K562 (cell line): Measurements from ENCODE around the gene FXYD1. TPM values are rescaled to one million over a fixed set of nuclear protein-coding genes. Genes with fewer than 3 reads are reported as not detected.

ENCODE experiments used
- C11orf30 ChIP-seq: fragments of 450-650 bp; IDR thresholded peaks from 2 replicates; pipeline ENCODE4 v1.6.1; 2016; ENCODE audit warnings: low read depth, mild to moderate bottlenecking
- CBFB ChIP-seq: sonication (generic); formaldehyde crosslinking; IDR thresholded peaks from 2 replicates; pipeline ENCODE4 v1.4.0; 2020; ENCODE audit warnings: mild to moderate bottlenecking, missing genetic modification reagents
- CREB1 ChIP-seq, 2 experiments: sonication (generic) in 1 of 2; formaldehyde crosslinking in 1 of 2; IDR thresholded peaks; 2 replicates each; pipeline versions ENCODE4 v1.6.1 to v1.8.0; 2012 to 2022; ENCODE audit warnings: inconsistent platforms in 1 of 2, mild to moderate bottlenecking in 1 of 2, missing genetic modification reagents in 1 of 2, moderate library complexity in 1 of 2
- CSDE1 ChIP-seq, 2 experiments: fragments of 450-650 bp; IDR thresholded peaks; 2 replicates each; pipeline ENCODE4 v1.6.1; 2016; ENCODE audit warnings: mild to moderate bottlenecking in 1 of 2
- EP400 ChIP-seq: fragments of 450-650 bp; IDR thresholded peaks from 2 replicates; pipeline ENCODE4 v1.6.1; 2017; ENCODE audit warnings: antibody characterized with exemption, mild to moderate bottlenecking, moderate library complexity
- GTF3C2 ChIP-seq: IDR thresholded peaks from 3 replicates; pipeline ENCODE4 v1.6.1; 2011; ENCODE audit warnings: borderline replicate concordance, mild to moderate bottlenecking, moderate library complexity; ENCODE audit not compliant: insufficient read length; ENCODE audit errors: extremely low read depth
- HMG20B ChIP-seq: fragments of 250-450 bp; sonication (Bioruptor Pico); IDR thresholded peaks from 2 replicates; pipeline ENCODE4 v1.5.0; 2021; ENCODE audit warnings: mild to moderate bottlenecking
- HOXB6 ChIP-seq: fragments of 250-450 bp; sonication (Bioruptor Pico); IDR thresholded peaks from 2 replicates; pipeline ENCODE4 v1.5.1; 2022; ENCODE audit warnings: mild to moderate bottlenecking, borderline replicate concordance
- JUND ChIP-seq, 2 experiments: IDR thresholded peaks; 2 replicates in 1 of 2; 3 replicates in 1 of 2; pipeline ENCODE4 v1.6.1; 2011; ENCODE audit warnings: borderline replicate concordance in 2 of 2, low read depth in 2 of 2, low read length in 2 of 2, improper control_type of control experiment in 1 of 2, missing biosample characterization in 1 of 2, missing genetic modification characterization in 1 of 2, missing genetic modification reagents in 1 of 2
- MBD2 ChIP-seq: sonication (generic); IDR thresholded peaks from 2 replicates; pipeline ENCODE4 v1.6.1; 2016; ENCODE audit warnings: low read depth, borderline replicate concordance
- MECOM ChIP-seq: fragments of 250-450 bp; sonication (Bioruptor Pico); IDR thresholded peaks from 2 replicates; pipeline ENCODE4 v1.8.0; 2022; ENCODE audit warnings: inconsistent platforms
- MTA3 ChIP-seq: fragments of 450-650 bp; formaldehyde crosslinking; IDR thresholded peaks from 2 replicates; pipeline ENCODE4 v1.6.1; 2017; ENCODE audit warnings: mild to moderate bottlenecking, borderline replicate concordance
- MXI1 ChIP-seq: IDR thresholded peaks from 2 replicates; pipeline ENCODE4 v1.6.1; 2011; ENCODE audit warnings: low read depth, mild to moderate bottlenecking, improper control_type of control experiment, low read length
- PHF20 ChIP-seq: fragments of 450-650 bp; IDR thresholded peaks from 2 replicates; pipeline ENCODE4 v1.6.1; 2018; ENCODE audit not compliant: partially characterized antibody
- PHF8 ChIP-seq: fragments of 200-600 bp; sonication (generic); IDR thresholded peaks from 2 replicates; pipeline ENCODE4 v1.6.1; 2012; ENCODE audit warnings: mixed run types, mild to moderate bottlenecking, inconsistent platforms, low read length, moderate library complexity, borderline replicate concordance
- PTBP1 ChIP-seq: fragments of 200-400 bp; formaldehyde crosslinking; IDR thresholded peaks from 2 replicates; pipeline ENCODE4 v1.6.1; 2017; ENCODE audit warnings: low read depth, low read length
- RBM39 ChIP-seq: fragments of 200-400 bp; formaldehyde crosslinking; optimal IDR thresholded peaks from 2 replicates; pipeline ENCODE3; 2018; ENCODE audit warnings: low read depth, low read length
- ZBTB1 ChIP-seq: sonication (generic); formaldehyde crosslinking; IDR thresholded peaks from 2 replicates; pipeline ENCODE4 v1.8.1; 2023; ENCODE audit warnings: missing genetic modification reagents, low read depth, mild to moderate bottlenecking, borderline replicate concordance
- ZKSCAN8 ChIP-seq: fragments of 200-800 bp; sonication (Bioruptor generic); IDR thresholded peaks from 2 replicates; pipeline ENCODE4 v1.6.1; 2016; ENCODE audit warnings: missing genetic modification characterization, missing compliant biosample characterization
- ZNF384 ChIP-seq: IDR thresholded peaks from 2 replicates; pipeline ENCODE4 v1.6.1; 2012; ENCODE audit warnings: low read depth, low read length, improper control_type of control experiment
- ZNF696 ChIP-seq: fragments of 250-450 bp; sonication (Bioruptor Pico); conservative IDR thresholded peaks from 2 replicates; pipeline ENCODE4 v1.4.0; 2020; ENCODE audit warnings: mild to moderate bottlenecking, moderate library complexity
- polyA plus RNA-seq, 8 experiments: library from polyadenylated mRNA; depleted of rRNA in 4 of 8; stranded (reverse) in 5 of 8; unstranded in 3 of 8; fragments of >200 nt; fragmentation: Nextera tagmentation in 2 of 8; fragmentation: Illumina TruSeq in 1 of 8; extraction: Ambion mirVana in 2 of 8; extraction: Trizol in 1 of 8; gene quantifications; 2 replicates each; pipeline versions ENCODE4 v1.2.1 to v1.2.3, GENCODE V29; 2011 to 2014; ENCODE audit warnings: inconsistent platforms in 1 of 8, missing spikeins in 1 of 8
- total RNA-seq, 7 experiments: library from RNA; depleted of rRNA in 6 of 7; stranded (reverse); fragments of >200 nt in 6 of 7; fragmentation: Illumina TruSeq in 2 of 7; extraction: Trizol in 2 of 7; gene quantifications; 2 replicates each; pipeline versions ENCODE4 v1.2.1 to v1.2.3, GENCODE V29; 2011 to 2021; ENCODE audit warnings: low replicate concordance in 1 of 7
- TF ChIP-seq, protein P1 (sequence below): sonication (generic); formaldehyde crosslinking; IDR thresholded peaks from 2 replicates; pipeline ENCODE4 v1.8.0; 2022; ENCODE audit warnings: missing genetic modification reagents, mild to moderate bottlenecking, borderline replicate concordance
- TF ChIP-seq, protein P2 (sequence below), 2 experiments: fragments of 450-650 bp in 1 of 2; sonication (generic) in 1 of 2; formaldehyde crosslinking in 1 of 2; IDR thresholded peaks in 1 of 2; conservative IDR thresholded peaks in 1 of 2; 2 replicates each; pipeline versions ENCODE4 v1.6.1 to v1.8.1; 2016 to 2023; ENCODE audit warnings: mild to moderate bottlenecking in 2 of 2, moderate library complexity in 2 of 2, inconsistent platforms in 1 of 2, missing genetic modification reagents in 1 of 2

The FXYD1 gene
- total and polyA plus RNA-seq, 9 of the 15 experiments (the other 6 are each of a cell fraction or from before 2014, with no cell fraction given): 0.40 to 3.2 (median 1.8) TPM; not detected in 3

DNA sequence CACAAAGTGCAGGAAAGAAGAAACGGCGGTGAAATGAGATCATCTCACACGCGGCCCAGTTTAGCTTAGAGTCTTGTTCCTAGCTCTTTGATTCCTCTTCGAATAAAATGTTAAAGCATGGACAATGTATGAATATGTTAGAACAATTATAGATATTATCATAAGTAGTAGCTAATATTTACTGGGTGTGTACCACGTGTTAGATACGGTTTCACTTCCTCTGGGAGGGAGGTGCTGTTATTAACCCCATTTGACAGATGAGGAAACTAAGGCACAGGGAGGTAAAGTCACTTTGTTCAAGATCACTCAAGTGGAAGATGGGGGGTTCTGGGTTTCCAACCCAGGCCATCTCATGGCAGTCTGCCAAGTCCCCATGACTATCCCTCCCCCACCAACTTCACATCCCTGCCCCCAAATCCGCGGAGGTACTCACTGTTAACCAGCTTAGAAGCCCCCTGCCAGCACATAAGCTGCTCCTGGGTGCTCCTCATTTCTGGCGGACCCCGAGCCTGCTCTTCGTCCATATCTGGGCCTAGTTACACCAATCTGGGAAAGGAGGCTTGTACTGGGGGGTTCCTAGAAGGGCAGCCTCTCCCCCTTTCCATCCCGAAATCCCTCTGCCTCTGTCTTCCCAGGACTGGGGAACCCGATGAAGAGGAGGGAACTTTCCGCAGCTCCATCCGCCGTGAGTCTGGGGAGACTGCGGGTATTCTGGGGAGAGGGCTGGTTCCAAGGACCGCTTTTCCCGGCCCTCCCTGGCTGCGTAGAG is 3.4 kb downstream of the FXYD1 start (continued):
- TF ChIP-seq CBFB (CRISPR knock-in tag) (no peak), MECOM (0 out of 2 replicates have a peak, but pooled peaks have one; percentile 33), ZNF384 (no peak), MXI1 (no peak), C11orf30 (no peak), ZNF696 (CRISPR knock-in tag) (no peak), ZBTB1 (CRISPR knock-in tag) (no peak), EP400 (peak; percentile 17; the same call in 1 of the 2 replicates), CREB1 (IDR thresholded peaks at IDR 0.05) (no peak), CREB1 (CRISPR knock-in tag; IDR thresholded peaks at IDR 0.05) (no peak; the same call in 1 of the 2 replicates), GTF3C2 (no peak), CSDE1 (IDR thresholded peaks at IDR 0.05) (no peak), HMG20B (CRISPR knock-in tag) (no peak), MTA3 (0 out of 2 replicates have a peak, but pooled peaks have one; percentile 19), RBM39 (no peak), PHF8 (peak; percentile 15; the same call in 1 of the 2 replicates), ZKSCAN8 (CRISPR knock-in tag) (no peak), JUND (IDR thresholded peaks at IDR 0.05; ENCODE audit: borderline replicate concordance, low read depth, low read length) (no peak), JUND (tag; IDR thresholded peaks at IDR 0.05; ENCODE audit: borderline replicate concordance, low read depth, low read length) (0 out of 3 replicates have a peak, but pooled peaks have one; percentile 34), PTBP1 (0 out of 2 replicates have a peak, but pooled peaks have one; percentile 0), PHF20 (peak; percentile 15), HOXB6 (CRISPR knock-in tag) (no peak), MBD2 (no peak)
- TF ChIP-seq, protein P1, sequence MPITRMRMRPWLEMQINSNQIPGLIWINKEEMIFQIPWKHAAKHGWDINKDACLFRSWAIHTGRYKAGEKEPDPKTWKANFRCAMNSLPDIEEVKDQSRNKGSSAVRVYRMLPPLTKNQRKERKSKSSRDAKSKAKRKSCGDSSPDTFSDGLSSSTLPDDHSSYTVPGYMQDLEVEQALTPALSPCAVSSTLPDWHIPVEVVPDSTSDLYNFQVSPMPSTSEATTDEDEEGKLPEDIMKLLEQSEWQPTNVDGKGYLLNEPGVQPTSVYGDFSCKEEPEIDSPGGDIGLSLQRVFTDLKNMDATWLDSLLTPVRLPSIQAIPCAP (CRISPR knock-in tag): no peak
- TF ChIP-seq, protein P2, sequence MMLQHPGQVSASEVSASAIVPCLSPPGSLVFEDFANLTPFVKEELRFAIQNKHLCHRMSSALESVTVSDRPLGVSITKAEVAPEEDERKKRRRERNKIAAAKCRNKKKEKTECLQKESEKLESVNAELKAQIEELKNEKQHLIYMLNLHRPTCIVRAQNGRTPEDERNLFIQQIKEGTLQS (IDR thresholded peaks at IDR 0.05): peak; percentile 46
- TF ChIP-seq, protein P2 (CRISPR knock-in tag; conservative IDR thresholded peaks at IDR 0.05): no peak
